Testis (tissue), 3 donors: ENCODE measurements around the gene TUNAR. TPM values are rescaled to one million over a fixed set of nuclear protein-coding genes. Genes with fewer than 3 reads are reported as not detected.

ENCODE experiments used
- DNase-seq: peaks from one replicate; pipeline ENCODE4 v3.0.0-alpha.2; 2019
- H3K27ac ChIP-seq, 2 donors: fragments of 200-600 bp; sonication (generic); one replicate each; pipeline ENCODE4 v1.5.1; 2019
- H3K27me3 ChIP-seq: fragments of 200-600 bp; sonication (generic); one replicate; pipeline ENCODE4 v1.5.1; 2019
- H3K36me3 ChIP-seq: fragments of 200-600 bp; sonication (generic); one replicate; pipeline ENCODE4 v1.5.1; 2017; ENCODE audit warnings: low read depth; ENCODE audit errors: missing control alignments
- H3K4me1 ChIP-seq: fragments of 200-600 bp; sonication (generic); one replicate; pipeline ENCODE4 v1.5.1; 2019
- H3K4me3 ChIP-seq, 2 donors: fragments of 200-600 bp; sonication (generic); one replicate each; pipeline ENCODE4 v1.5.1; 2017 to 2019
- H3K9me3 ChIP-seq: fragments of 200-600 bp; sonication (generic); one replicate; pipeline ENCODE4 v1.5.1; 2017
- POLR2A ChIP-seq: fragments of 450-650 bp; IDR thresholded peaks from one replicate; pipeline ENCODE4 v1.6.1; 2017; ENCODE audit warnings: antibody characterized with exemption, mild to moderate bottlenecking, moderate library complexity
- WGBS, 2 donors: methylation state at CpG; one replicate each; pipeline ENCODE4 v1.1.5; 2018; 5-methylcytosine and 5-hydroxymethylcytosine counted together
- intact Hi-C: fragments of 100-400 bp; cut with DNase I; formaldehyde crosslinking; loops from one replicate; pipeline ENCODE4 v1.15.1; 2023; ENCODE audit warnings: low total_unique reads
- polyA plus RNA-seq: library from polyadenylated mRNA; stranded (reverse); fragments of 350-450 nt; fragmentation: Illumina TruSeq; extraction: RNeasy Lipid Tissue Mini Kit (QIAGEN cat#74804); gene quantifications from one replicate; pipeline ENCODE4 v1.2.3, GENCODE V29; 2014; ENCODE audit warnings: low read depth, low replicate concordance; ENCODE audit not compliant: insufficient read depth
- total RNA-seq, 2 donors: library from RNA; depleted of rRNA; stranded (reverse); fragments of >200 nt; gene quantifications; one replicate each; pipeline ENCODE4 v1.2.3, GENCODE V29; 2016
- TF ChIP-seq, protein P1 (sequence below), 3 experiments: fragments of 450-650 bp in 2 of 3; fragments of 200-600 bp in 1 of 3; sonication (generic) in 1 of 3; IDR thresholded peaks; one replicate each; pipeline ENCODE4 v1.5.1; 2016 to 2019; ENCODE audit warnings: antibody characterized with exemption in 3 of 3, mild to moderate bottlenecking in 2 of 3, moderate library complexity in 1 of 3

Gene TUNAR
- total and polyA plus RNA-seq, 3 donors from 2014 or later: 2.3 to 4.2 (median 3.9) TPM

GRCh38 chr14:95850429-95850828, 26.2 kb upstream of the TUNAR start:
- H3K4me3 ChIP-seq: no peak overlapping the region
- no peak for DNase-seq
- TF ChIP-seq, protein P1, sequence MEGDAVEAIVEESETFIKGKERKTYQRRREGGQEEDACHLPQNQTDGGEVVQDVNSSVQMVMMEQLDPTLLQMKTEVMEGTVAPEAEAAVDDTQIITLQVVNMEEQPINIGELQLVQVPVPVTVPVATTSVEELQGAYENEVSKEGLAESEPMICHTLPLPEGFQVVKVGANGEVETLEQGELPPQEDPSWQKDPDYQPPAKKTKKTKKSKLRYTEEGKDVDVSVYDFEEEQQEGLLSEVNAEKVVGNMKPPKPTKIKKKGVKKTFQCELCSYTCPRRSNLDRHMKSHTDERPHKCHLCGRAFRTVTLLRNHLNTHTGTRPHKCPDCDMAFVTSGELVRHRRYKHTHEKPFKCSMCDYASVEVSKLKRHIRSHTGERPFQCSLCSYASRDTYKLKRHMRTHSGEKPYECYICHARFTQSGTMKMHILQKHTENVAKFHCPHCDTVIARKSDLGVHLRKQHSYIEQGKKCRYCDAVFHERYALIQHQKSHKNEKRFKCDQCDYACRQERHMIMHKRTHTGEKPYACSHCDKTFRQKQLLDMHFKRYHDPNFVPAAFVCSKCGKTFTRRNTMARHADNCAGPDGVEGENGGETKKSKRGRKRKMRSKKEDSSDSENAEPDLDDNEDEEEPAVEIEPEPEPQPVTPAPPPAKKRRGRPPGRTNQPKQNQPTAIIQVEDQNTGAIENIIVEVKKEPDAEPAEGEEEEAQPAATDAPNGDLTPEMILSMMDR (IDR thresholded peaks at IDR 0.05): no peak
- TF ChIP-seq POLR2A: no peak
- no peaks in the 10 kb centered on the region for H3K36me3 ChIP-seq
- intact Hi-C loops: no loop called here
- H3K27ac ChIP-seq: no peak overlapping the region
- H3K9me3 ChIP-seq: no peaks in the 10 kb centered on the region
- whole genome bisulfite sequencing, 2 donors: 80 to 81% methylated on average over 4 of the region's 4 CpGs
- no peaks in the 10 kb centered on the region for H3K4me1 ChIP-seq
- H3K27me3 ChIP-seq: no peaks in the 10 kb centered on the region

- WGBS, 2 donors: 82 to 83% methylated on average over 4 of the region's 4 CpGs
- H3K4me3 ChIP-seq: no peak overlapping the region
- no peaks in the 10 kb centered on the region for H3K9me3 ChIP-seq
- no peak for DNase-seq
- H3K27me3 ChIP-seq: no peaks in the 10 kb centered on the region
- H3K4me1 ChIP-seq: no peaks in the 10 kb centered on the region
- intact Hi-C loops: no loop called here
- no peaks in the 10 kb centered on the region for H3K36me3 ChIP-seq
- no peak for TF ChIP-seq POLR2A
- TF ChIP-seq, protein P1 (IDR thresholded peaks at IDR 0.05): no peak
- no peak overlapping the region for H3K27ac ChIP-seq
These were observed 21.0 kb upstream of the TUNAR start for GRCh38 chr14:95855606-95856005.

- Histone ChIP-seq H3K27me3 (no peaks in the 10 kb centered on the region), H3K9me3 (no peaks in the 10 kb centered on the region), H3K27ac (no peak overlapping the region), H3K4me1 (no peaks in the 10 kb centered on the region), H3K4me3 (no peak overlapping the region), H3K36me3 (no peaks in the 10 kb centered on the region)
- no peak for TF ChIP-seq POLR2A
- intact Hi-C loops: no loop called here
- DNase-seq: no peak
- WGBS, 2 donors: 72 to 80% methylated on average over 2 of the region's 2 CpGs
These were observed 19.4 kb upstream of the TUNAR start for GRCh38 chr14:95857275-95857674.

DNA sequence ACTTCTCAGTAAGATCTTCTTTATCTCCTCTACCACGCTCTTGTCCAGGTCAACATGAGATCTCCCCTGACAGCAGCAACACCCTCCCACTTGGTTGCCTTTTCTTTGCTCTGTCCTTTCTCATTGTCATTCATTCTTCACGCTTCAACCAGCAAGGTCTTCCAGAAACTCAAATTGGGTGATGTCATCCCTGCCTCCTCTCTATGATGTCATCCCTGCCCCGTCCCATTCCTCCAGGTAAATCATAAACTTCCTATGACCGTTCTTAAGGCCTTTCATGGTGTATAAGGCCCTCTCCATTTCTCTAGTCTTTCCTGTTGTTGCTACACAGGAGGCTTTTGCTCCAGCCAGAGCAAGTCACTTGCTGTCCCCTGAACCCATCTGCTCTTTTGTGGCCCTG, 17.7 kb upstream of the TUNAR start:
- Histone ChIP-seq H3K27me3 (no peaks in the 10 kb centered on the region), H3K4me1 (no peaks in the 10 kb centered on the region), H3K4me3 (no peak overlapping the region), H3K9me3 (no peaks in the 10 kb centered on the region), H3K36me3 (no peaks in the 10 kb centered on the region), H3K27ac (no peak overlapping the region)
- no peak for DNase-seq
- no peak for TF ChIP-seq POLR2A
- TF ChIP-seq, protein P1 (IDR thresholded peaks at IDR 0.05): no peak
- WGBS, 2 donors: 83 to 85% methylated on average over 4 of the region's 4 CpGs
- intact Hi-C loops: no loop called here

GRCh38 chr14:95862243-95862642, 14.4 kb upstream of the TUNAR start:
- DNase-seq: no peak
- intact Hi-C loops: no loop called here

More at GRCh38 chr14:95862243-95862642, 14.4 kb upstream of the TUNAR start:
- Histone ChIP-seq H3K27ac (no peak overlapping the region), H3K27me3 (no peaks in the 10 kb centered on the region), H3K36me3 (no peaks in the 10 kb centered on the region), H3K4me3 (no peak overlapping the region), H3K9me3 (no peaks in the 10 kb centered on the region), H3K4me1 (no peaks in the 10 kb centered on the region)
- WGBS, 2 donors: 7 to 42% methylated on average over 3 of the region's 3 CpGs
- TF ChIP-seq, protein P1 (IDR thresholded peaks at IDR 0.05): no peak
- no peak for TF ChIP-seq POLR2A
